ENCODE results near the gene CTAGE4. TPM values are rescaled to one million over a fixed set of nuclear protein-coding genes. Genes with fewer than 3 reads are reported as not detected.
"Not testable (repeated sequence)": the region's sequence is repeated elsewhere in the genome, so short reads cannot be mapped to it uniquely, and the experiment has no call there.

The CTAGE4 gene
- total and polyA plus RNA-seq, 2 donors: 0.28 to 0.62 TPM

DNA sequence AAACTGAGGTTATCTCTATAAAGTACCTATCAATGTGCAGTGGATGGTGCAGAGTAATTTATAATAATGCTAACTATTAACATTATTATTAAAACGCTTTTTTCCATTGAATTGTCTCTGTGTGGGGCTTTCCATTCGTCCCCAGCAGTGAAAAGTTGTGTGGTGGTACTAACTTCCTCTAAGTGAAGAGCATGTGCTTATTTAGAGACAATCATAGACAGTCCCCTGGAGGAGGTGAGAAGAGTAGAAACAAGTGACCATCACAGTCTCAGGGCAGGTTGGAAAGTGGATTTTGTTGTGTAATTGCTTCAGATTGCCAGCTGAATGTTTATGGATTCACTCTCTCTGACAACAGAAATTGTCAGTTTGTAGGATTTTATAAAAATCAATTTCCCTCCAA, 47.8 kb downstream of the CTAGE4 start:
- H3K4me3 ChIP-seq (ENCODE audit: low read length in 2 of 2); H3K27me3 ChIP-seq (ENCODE audit: control insufficient read depth in 2 of 2, insufficient read depth in 1 of 2, low read length in 1 of 2); H3K27ac ChIP-seq (ENCODE audit: low read depth in 1 of 2, low read length in 1 of 2); H3K9me3 ChIP-seq (ENCODE audit: control insufficient read depth in 2 of 2, insufficient read depth in 1 of 2, low read length in 1 of 2); DNase-seq (ENCODE audit: low read depth in 6 of 9, low spot score in 9 of 9); H3K4me1 ChIP-seq (ENCODE audit: control insufficient read depth in 2 of 2, insufficient read depth in 2 of 2, low read length in 2 of 2); H3K36me3 ChIP-seq (ENCODE audit: control insufficient read depth in 2 of 2, insufficient read depth in 2 of 2, low read length in 1 of 2): not testable (repeated sequence)
- WGBS: no CpG with 5 or more reads among the region's 2 CpGs

DNA sequence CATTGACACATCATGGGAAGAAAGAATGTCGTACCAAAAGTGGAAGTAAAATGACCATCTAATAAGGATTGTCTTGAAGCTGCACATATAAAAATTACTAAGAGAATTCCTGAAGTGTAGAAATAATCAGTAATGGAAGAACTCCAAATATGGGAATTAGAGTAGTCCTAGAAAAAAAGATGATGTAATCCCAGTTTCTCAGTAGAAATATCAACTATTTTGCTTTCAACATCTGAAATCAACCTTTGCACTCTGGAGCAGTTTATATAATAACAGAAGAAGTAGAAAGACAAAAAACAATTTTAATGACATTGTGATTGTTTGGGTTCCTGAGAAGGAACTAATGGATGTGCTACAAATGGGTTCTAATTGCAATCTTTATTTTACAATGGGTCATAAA, 49.8 kb downstream of the CTAGE4 start:
- not testable (repeated sequence) for H3K36me3 ChIP-seq (ENCODE audit: control insufficient read depth in 2 of 2, insufficient read depth in 2 of 2, low read length in 1 of 2); H3K4me3 ChIP-seq (ENCODE audit: low read length in 2 of 2); H3K27ac ChIP-seq (ENCODE audit: low read depth in 1 of 2, low read length in 1 of 2); H3K27me3 ChIP-seq (ENCODE audit: control insufficient read depth in 2 of 2, insufficient read depth in 1 of 2, low read length in 1 of 2); H3K9me3 ChIP-seq (ENCODE audit: control insufficient read depth in 2 of 2, insufficient read depth in 1 of 2, low read length in 1 of 2); DNase-seq (ENCODE audit: low read depth in 6 of 9, low spot score in 9 of 9); H3K4me1 ChIP-seq (ENCODE audit: control insufficient read depth in 2 of 2, insufficient read depth in 2 of 2, low read length in 2 of 2)
- WGBS: 95% methylated on average over 1 of the region's 1 CpG

Other genes starting within 250 kb of the CTAGE4 start
- not detected for gene OR2F2, start 248.2 kb upstream of the CTAGE4 start, total RNA-seq
- not detected for gene OR2F2, start 248.2 kb upstream of the CTAGE4 start, polyA plus RNA-seq
- gene OR2F1, start 228.6 kb upstream of the CTAGE4 start, total RNA-seq: not detected
- not detected for gene OR2F1, start 228.6 kb upstream of the CTAGE4 start, polyA plus RNA-seq
- gene OR6B1, start 183.1 kb upstream of the CTAGE4 start, total RNA-seq: not detected
- gene OR6B1, start 183.1 kb upstream of the CTAGE4 start, polyA plus RNA-seq: not detected
- not detected for gene OR2A5, start 134.5 kb upstream of the CTAGE4 start, total RNA-seq
- 0.02 TPM for gene OR2A5, start 134.5 kb upstream of the CTAGE4 start, polyA plus RNA-seq
- not detected for gene OR2A25, start 113.7 kb upstream of the CTAGE4 start, total RNA-seq
- gene OR2A25, start 113.7 kb upstream of the CTAGE4 start, polyA plus RNA-seq: 0.05 TPM
- gene OR2A12, start 97.2 kb upstream of the CTAGE4 start, total RNA-seq: not detected
- not detected for gene OR2A12, start 97.2 kb upstream of the CTAGE4 start, polyA plus RNA-seq
- not detected for gene OR2A2, start 73.9 kb upstream of the CTAGE4 start, total RNA-seq
- not detected for gene OR2A2, start 73.9 kb upstream of the CTAGE4 start, polyA plus RNA-seq
- not detected for gene OR2A14, start 60.3 kb upstream of the CTAGE4 start, total RNA-seq
- not detected for gene OR2A14, start 60.3 kb upstream of the CTAGE4 start, polyA plus RNA-seq
- 1.3 TPM for gene ARHGEF35, start 12.4 kb downstream of the CTAGE4 start, total RNA-seq
- gene ARHGEF35, start 12.4 kb downstream of the CTAGE4 start, polyA plus RNA-seq: 8.3 TPM
- not detected for gene OR2A42, start 56.1 kb downstream of the CTAGE4 start, total RNA-seq
- 0.02 TPM for gene OR2A42, start 56.1 kb downstream of the CTAGE4 start, polyA plus RNA-seq
- 0.24 TPM for gene OR2A7, start 81.3 kb downstream of the CTAGE4 start, total RNA-seq
- gene OR2A7, start 81.3 kb downstream of the CTAGE4 start, polyA plus RNA-seq: 1.4 TPM
- 0.52 TPM for gene CTAGE8, start 85.8 kb downstream of the CTAGE4 start, total RNA-seq
- 3.1 TPM for gene CTAGE8, start 85.8 kb downstream of the CTAGE4 start, polyA plus RNA-seq
- gene OR2A1, start 129.0 kb downstream of the CTAGE4 start, total RNA-seq: under 0.01 TPM
- gene OR2A1, start 129.0 kb downstream of the CTAGE4 start, polyA plus RNA-seq: 0.07 TPM
- 1.4 TPM for gene ARHGEF5, start 171.9 kb downstream of the CTAGE4 start, total RNA-seq
- 5.6 TPM for gene ARHGEF5, start 171.9 kb downstream of the CTAGE4 start, polyA plus RNA-seq
- gene NOBOX, start 220.2 kb downstream of the CTAGE4 start, total RNA-seq: not detected
- not detected for gene NOBOX, start 220.2 kb downstream of the CTAGE4 start, polyA plus RNA-seq